Calu3 (cell line): ENCODE results near the gene IFT57. TPM values are rescaled to one million over a fixed set of nuclear protein-coding genes. Genes with fewer than 3 reads are reported as not detected.

Experiments used
- BruUV-seq: library from RNA; stranded (reverse); fragments of 400-500 nt; replicated peaks from 2 replicates; lab custom pipeline; 2021; lab: Mats Ljungman, UMichigan
- CTCF ChIA-PET: fragments of 300-600 bp; sonication (Branson Sonifier 250); formaldehyde crosslinking; loops from one replicate; lab custom pipeline; 2022; ENCODE audit warnings: antibody characterized with exemption; lab: Charles Lee
- DNase-seq: peaks from one replicate; pipeline ENCODE4 v3.0.0; 2022
- H3K27ac Mint-ChIP-seq: one replicate; pipeline ENCODE4 v1.8.0; 2022; ENCODE audit warnings: mixed read lengths; ENCODE audit not compliant: unreplicated experiment
- H3K27me3 Mint-ChIP-seq: one replicate; pipeline ENCODE4 v1.8.0; 2022; ENCODE audit warnings: mixed read lengths; ENCODE audit not compliant: unreplicated experiment
- H3K36me3 Mint-ChIP-seq: one replicate; pipeline ENCODE4 v1.8.0; 2022; ENCODE audit warnings: mild to moderate bottlenecking, moderate library complexity, mixed read lengths; ENCODE audit not compliant: insufficient read depth, unreplicated experiment
- H3K4me1 Mint-ChIP-seq: one replicate; pipeline ENCODE4 v1.8.0; 2022; ENCODE audit warnings: mild to moderate bottlenecking, low read depth, mixed read lengths; ENCODE audit not compliant: unreplicated experiment
- H3K4me3 Mint-ChIP-seq: one replicate; pipeline ENCODE4 v1.8.0; 2022; ENCODE audit warnings: mild to moderate bottlenecking, low read depth, moderate library complexity, mixed read lengths; ENCODE audit not compliant: unreplicated experiment
- H3K9me3 Mint-ChIP-seq: one replicate; pipeline ENCODE4 v1.8.0; 2022; ENCODE audit warnings: low read depth, mixed read lengths; ENCODE audit not compliant: unreplicated experiment
- CTCF ChIP-seq: fragments of 200-600 bp; IDR thresholded peaks from one replicate; pipeline ENCODE4 v1.8.0; 2022; ENCODE audit warnings: antibody characterized with exemption; ENCODE audit not compliant: unreplicated experiment
- intact Hi-C: fragments of 100-400 bp; cut with micrococcal nuclease; formaldehyde crosslinking; loops from one replicate; pipeline ENCODE4 v1.10.0; 2022; ENCODE audit not compliant: unreplicated experiment
- total RNA-seq: library from RNA; stranded (reverse); gene quantifications from 2 replicates; pipeline ENCODE4 v1.2.3, GENCODE V29; 2022

The IFT57 gene
- total RNA-seq, 1 experiment from 2014 or later: 35.4 TPM

GRCh38 chr3:108255131-108255530 is 32.9 kb upstream of the IFT57 start:
- TF ChIP-seq CTCF: no peak
- BruUV-seq: no TSS peak
- no peak overlapping the region for H3K27ac Mint-ChIP-seq
- H3K36me3 Mint-ChIP-seq: no peaks in the 10 kb centered on the region
- no peak for DNase-seq
- no peaks in the 10 kb centered on the region for H3K27me3 Mint-ChIP-seq
- no peaks in the 10 kb centered on the region for H3K4me1 Mint-ChIP-seq
- intact Hi-C loops: no loop called here
- no peak overlapping the region for H3K4me3 Mint-ChIP-seq
- H3K9me3 Mint-ChIP-seq: peaks cover 2% of the 10 kb centered on the region
- CTCF ChIA-PET: no interaction called here

- Mint-ChIP-seq H3K27ac (no peak overlapping the region), H3K27me3 (no peaks in the 10 kb centered on the region), H3K4me3 (no peak overlapping the region), H3K9me3 (peaks cover 2% of the 10 kb centered on the region), H3K36me3 (no peaks in the 10 kb centered on the region), H3K4me1 (no peaks in the 10 kb centered on the region)
- CTCF ChIA-PET: no interaction called here
- TF ChIP-seq CTCF: no peak
- intact Hi-C loops: no loop called here
- no TSS peak for BruUV-seq
- no peak for DNase-seq
Measured at GRCh38 chr3:108251844-108252243, 29.6 kb upstream of the IFT57 start.

GRCh38 chr3:108251265-108251664 is 29.0 kb upstream of the IFT57 start:
- Mint-ChIP-seq H3K4me3 (no peak overlapping the region), H3K27me3 (no peaks in the 10 kb centered on the region), H3K27ac (no peak overlapping the region), H3K4me1 (no peaks in the 10 kb centered on the region), H3K9me3 (peaks cover 2% of the 10 kb centered on the region), H3K36me3 (no peaks in the 10 kb centered on the region)
- DNase-seq: no peak
- BruUV-seq: no TSS peak
- no peak for TF ChIP-seq CTCF
- CTCF ChIA-PET: no interaction called here
- intact Hi-C loops: no loop called here

- no peak for TF ChIP-seq CTCF
- BruUV-seq: no TSS peak
- no peaks in the 10 kb centered on the region for H3K36me3 Mint-ChIP-seq
- H3K4me1 Mint-ChIP-seq: no peaks in the 10 kb centered on the region
- CTCF ChIA-PET: no interaction called here
- no peak for DNase-seq
- H3K27ac Mint-ChIP-seq: no peak overlapping the region
- intact Hi-C loops: no loop called here
- H3K9me3 Mint-ChIP-seq: peaks cover 2% of the 10 kb centered on the region
- no peak overlapping the region for H3K4me3 Mint-ChIP-seq
- no peaks in the 10 kb centered on the region for H3K27me3 Mint-ChIP-seq
Measured at GRCh38 chr3:108250626-108251025, 28.4 kb upstream of the IFT57 start.
